ENCODE measurements around the gene PALLD. TPM values are rescaled to one million over a fixed set of nuclear protein-coding genes. Genes with fewer than 3 reads are reported as not detected.

PALLD gene
- total RNA-seq, 1 donor from 2014 or later, result 85.7 TPM

- Mint-ChIP-seq H3K27ac (peak overlapping the region; percentile 70), H3K4me1 (peaks cover 33% of the 10 kb centered on the region), H3K36me3 (peaks cover 40% of the 10 kb centered on the region), H3K4me3 (no peak overlapping the region), H3K9me3 (peaks cover 3% of the 10 kb centered on the region), H3K27me3 (ENCODE audit: insufficient read depth, low read depth) (no peaks in the 10 kb centered on the region)
- Histone ChIP-seq H3K4me3 (no peak overlapping the region), H2AFZ (replicated peaks) (no peak overlapping the region), H3K27me3 (no peaks in the 10 kb centered on the region), H4K20me1 (ENCODE audit: low read depth) (peaks cover 99% of the 10 kb centered on the region), H3F3A (ENCODE audit: low read depth) (peaks cover 45% of the 10 kb centered on the region), H3K9ac (no peak overlapping the region), H3K4me1 (peaks cover 58% of the 10 kb centered on the region), H3K9me3 (ENCODE audit: low read depth) (no peaks in the 10 kb centered on the region), H3K36me3 (no peaks in the 10 kb centered on the region), H3K27ac (peak overlapping the region; percentile 2), H3K79me2 (ENCODE audit: low read depth) (peaks cover 98% of the 10 kb centered on the region), H3K4me2 (no peak overlapping the region)
- TF ChIP-seq, protein P1, sequence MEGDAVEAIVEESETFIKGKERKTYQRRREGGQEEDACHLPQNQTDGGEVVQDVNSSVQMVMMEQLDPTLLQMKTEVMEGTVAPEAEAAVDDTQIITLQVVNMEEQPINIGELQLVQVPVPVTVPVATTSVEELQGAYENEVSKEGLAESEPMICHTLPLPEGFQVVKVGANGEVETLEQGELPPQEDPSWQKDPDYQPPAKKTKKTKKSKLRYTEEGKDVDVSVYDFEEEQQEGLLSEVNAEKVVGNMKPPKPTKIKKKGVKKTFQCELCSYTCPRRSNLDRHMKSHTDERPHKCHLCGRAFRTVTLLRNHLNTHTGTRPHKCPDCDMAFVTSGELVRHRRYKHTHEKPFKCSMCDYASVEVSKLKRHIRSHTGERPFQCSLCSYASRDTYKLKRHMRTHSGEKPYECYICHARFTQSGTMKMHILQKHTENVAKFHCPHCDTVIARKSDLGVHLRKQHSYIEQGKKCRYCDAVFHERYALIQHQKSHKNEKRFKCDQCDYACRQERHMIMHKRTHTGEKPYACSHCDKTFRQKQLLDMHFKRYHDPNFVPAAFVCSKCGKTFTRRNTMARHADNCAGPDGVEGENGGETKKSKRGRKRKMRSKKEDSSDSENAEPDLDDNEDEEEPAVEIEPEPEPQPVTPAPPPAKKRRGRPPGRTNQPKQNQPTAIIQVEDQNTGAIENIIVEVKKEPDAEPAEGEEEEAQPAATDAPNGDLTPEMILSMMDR (IDR thresholded peaks at IDR 0.05), result no peak
- TF ChIP-seq EZH2phosphoT487 (IDR thresholded peaks at IDR 0.05) (no peak), EZH2 (IDR thresholded peaks at IDR 0.05) (no peak)
- DNase-seq (ENCODE audit: low spot score), result no peak
Observed at GRCh38 chr4:168844353-168845049, 347.6 kb downstream of the PALLD start.

GRCh38 chr4:168845897-168846296 is 349.0 kb downstream of the PALLD start:
- no peak overlapping the region for H3K4me3 Mint-ChIP-seq

DNA sequence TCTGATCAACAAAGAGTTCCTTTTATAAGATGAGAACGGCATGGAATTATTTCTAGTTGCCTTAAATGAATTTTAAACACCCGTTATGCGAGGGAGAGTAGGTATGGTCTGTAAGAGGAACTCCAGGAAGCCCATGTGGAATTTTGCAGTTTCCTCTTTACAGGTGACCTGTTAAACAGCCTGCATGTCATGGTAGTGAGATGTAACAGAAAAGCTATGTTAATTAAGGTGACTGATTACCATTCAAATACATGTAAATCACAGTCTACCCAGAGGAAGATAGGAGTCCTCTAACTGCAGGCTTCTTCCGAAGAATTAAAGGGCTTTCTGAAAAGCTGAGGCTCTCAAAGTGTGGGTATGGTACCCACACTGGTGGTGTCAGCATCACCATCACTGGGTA is 349.6 kb downstream of the PALLD start:
- Histone ChIP-seq H3K9me3 (ENCODE audit: low read depth) (no peaks in the 10 kb centered on the region), H3K27ac (no peak overlapping the region), H3F3A (ENCODE audit: low read depth) (peaks cover 46% of the 10 kb centered on the region), H3K27me3 (no peaks in the 10 kb centered on the region), H3K4me2 (peak overlapping the region; percentile 33), H3K36me3 (no peaks in the 10 kb centered on the region), H4K20me1 (ENCODE audit: low read depth) (peaks cover 96% of the 10 kb centered on the region), H3K79me2 (ENCODE audit: low read depth) (peaks cover 98% of the 10 kb centered on the region), H3K4me1 (peaks cover 71% of the 10 kb centered on the region), H3K4me3 (no peak overlapping the region), H2AFZ (replicated peaks) (no peak overlapping the region), H3K9ac (no peak overlapping the region)
- no peaks in the 10 kb centered on the region for H3K9me3 Mint-ChIP-seq
- peaks cover 34% of the 10 kb centered on the region for H3K36me3 Mint-ChIP-seq
- no peak overlapping the region for H3K27ac Mint-ChIP-seq
- peaks cover 44% of the 10 kb centered on the region for H3K4me1 Mint-ChIP-seq
- peaks cover 2% of the 10 kb centered on the region for H3K27me3 Mint-ChIP-seq (ENCODE audit: insufficient read depth, low read depth)
- no peak overlapping the region for H3K4me3 Mint-ChIP-seq
- TF ChIP-seq EZH2phosphoT487 (IDR thresholded peaks at IDR 0.05), result no peak
- TF ChIP-seq EZH2 (IDR thresholded peaks at IDR 0.05), result no peak
- TF ChIP-seq, protein P1 (IDR thresholded peaks at IDR 0.05), result no peak
- DNase-seq (ENCODE audit: low spot score), result no peak

More at GRCh38 chr4:168845897-168846296, 349.0 kb downstream of the PALLD start:
- Mint-ChIP-seq H3K27me3 (ENCODE audit: insufficient read depth, low read depth) (peaks cover 1% of the 10 kb centered on the region), H3K36me3 (peaks cover 32% of the 10 kb centered on the region), H3K4me1 (peaks cover 43% of the 10 kb centered on the region), H3K27ac (no peak overlapping the region), H3K9me3 (no peaks in the 10 kb centered on the region)
- no peak overlapping the region for H3K4me3 ChIP-seq
- no peaks in the 10 kb centered on the region for H3K36me3 ChIP-seq
- H3K79me2 ChIP-seq (ENCODE audit: low read depth), result peaks cover 98% of the 10 kb centered on the region
- H4K20me1 ChIP-seq (ENCODE audit: low read depth), result peaks cover 97% of the 10 kb centered on the region
- DNase-seq (ENCODE audit: low spot score), result no peak
- H3F3A ChIP-seq (ENCODE audit: low read depth), result peaks cover 46% of the 10 kb centered on the region
- H3K9ac ChIP-seq, result no peak overlapping the region
- no peaks in the 10 kb centered on the region for H3K9me3 ChIP-seq (ENCODE audit: low read depth)
- no peak overlapping the region for H2AFZ ChIP-seq (replicated peaks)
- H3K27ac ChIP-seq, result peak overlapping the region; percentile 33
- H3K27me3 ChIP-seq, result no peaks in the 10 kb centered on the region
- H3K4me1 ChIP-seq, result peaks cover 69% of the 10 kb centered on the region
- TF ChIP-seq, protein P1 (IDR thresholded peaks at IDR 0.05), result no peak
- TF ChIP-seq EZH2phosphoT487 (IDR thresholded peaks at IDR 0.05), result no peak
- TF ChIP-seq EZH2 (IDR thresholded peaks at IDR 0.05), result no peak
- H3K4me2 ChIP-seq, result no peak overlapping the region
